ENCODE data around the gene IL27RA.

- no peak for TF ChIP-seq CTCF (IDR thresholded peaks at IDR 0.05)
- TF ChIP-seq POLR2A (IDR thresholded peaks at IDR 0.05) = no peak
- TF ChIP-seq EP300 (IDR thresholded peaks at IDR 0.05; ENCODE audit: low read depth) = no peak
- no peak for TF ChIP-seq POLR2AphosphoS5 (IDR thresholded peaks at IDR 0.05)
Observed at GRCh38 chr19:14022469-14022868, 9.1 kb upstream of the IL27RA start.
